ENCODE data around the gene CARMIL3. TPM values are rescaled to one million over a fixed set of nuclear protein-coding genes. Genes with fewer than 3 reads are reported as not detected.

Gene CARMIL3
- total RNA-seq, 2 donors from 2014 or later, result 0.31 TPM; not detected in 1

- DNase-seq, result peak; percentile 39 to 50 (median 41)
- H3K27ac Mint-ChIP-seq, result peak overlapping the region; percentile 90
- peak overlapping the region; percentile 91 for H3K4me3 Mint-ChIP-seq
Measured at GRCh38 chr14:24080888-24081738, 29.3 kb downstream of the CARMIL3 start.

DNA sequence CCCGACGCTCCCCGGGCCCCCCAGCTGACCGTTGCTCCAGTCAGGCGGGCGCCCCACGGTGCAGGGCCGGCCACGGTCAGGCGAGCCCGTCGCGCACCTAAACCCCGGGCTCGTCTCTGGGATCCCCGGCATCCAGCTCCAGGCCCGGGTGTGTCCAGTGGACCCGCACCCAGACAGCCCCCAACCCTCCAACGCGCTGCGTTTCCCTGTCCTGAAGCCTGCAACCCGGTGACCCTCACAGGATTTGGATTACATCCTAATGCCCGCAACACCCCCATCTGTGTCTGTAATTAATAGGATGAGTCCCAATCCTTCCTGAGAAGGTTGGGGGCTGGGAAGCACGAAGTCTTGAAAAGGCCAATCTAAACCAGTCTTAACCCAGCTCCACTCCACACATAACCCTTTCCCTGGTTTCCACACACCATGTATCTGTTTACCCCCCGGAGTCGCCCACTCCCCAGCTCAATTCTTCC is 30.0 kb downstream of the CARMIL3 start:
- H3K27ac Mint-ChIP-seq, result peak overlapping the region; percentile 90
- no peak for ATAC-seq
- no peak for DNase-seq

More at GRCh38 chr14:24080888-24081738, 29.3 kb downstream of the CARMIL3 start:
- H3K9me3 ChIP-seq (ENCODE audit: control insufficient read depth, low read length, poor library complexity, severe bottlenecking), result no peaks in the 10 kb centered on the region
- no peaks in the 10 kb centered on the region for H3K27me3 Mint-ChIP-seq
- H3K36me3 Mint-ChIP-seq (ENCODE audit: low read depth), result no peaks in the 10 kb centered on the region
- peaks cover 22% of the 10 kb centered on the region for H3K4me1 Mint-ChIP-seq
- ATAC-seq, result peak; percentile 91

GRCh38 chr14:24082411-24083080 is 30.7 kb downstream of the CARMIL3 start:
- H3K27ac Mint-ChIP-seq, result peak overlapping the region; percentile 90
- H3K4me3 Mint-ChIP-seq, result peak overlapping the region; percentile 91
- H3K4me1 Mint-ChIP-seq, result peaks cover 27% of the 10 kb centered on the region
- H3K36me3 Mint-ChIP-seq (ENCODE audit: low read depth), result no peaks in the 10 kb centered on the region
- H3K27me3 Mint-ChIP-seq, result no peaks in the 10 kb centered on the region
- no peaks in the 10 kb centered on the region for H3K9me3 ChIP-seq (ENCODE audit: control insufficient read depth, low read length, poor library complexity, severe bottlenecking)
- ATAC-seq (no peak), DNase-seq (no peak)

More for the DNA sequence above, 30.0 kb downstream of the CARMIL3 start:
- peak overlapping the region; percentile 91 for H3K4me3 Mint-ChIP-seq
- peaks cover 22% of the 10 kb centered on the region for H3K4me1 Mint-ChIP-seq
- no peaks in the 10 kb centered on the region for H3K27me3 Mint-ChIP-seq
- H3K36me3 Mint-ChIP-seq (ENCODE audit: low read depth), result no peaks in the 10 kb centered on the region
- H3K9me3 ChIP-seq (ENCODE audit: control insufficient read depth, low read length, poor library complexity, severe bottlenecking), result no peaks in the 10 kb centered on the region

DNA sequence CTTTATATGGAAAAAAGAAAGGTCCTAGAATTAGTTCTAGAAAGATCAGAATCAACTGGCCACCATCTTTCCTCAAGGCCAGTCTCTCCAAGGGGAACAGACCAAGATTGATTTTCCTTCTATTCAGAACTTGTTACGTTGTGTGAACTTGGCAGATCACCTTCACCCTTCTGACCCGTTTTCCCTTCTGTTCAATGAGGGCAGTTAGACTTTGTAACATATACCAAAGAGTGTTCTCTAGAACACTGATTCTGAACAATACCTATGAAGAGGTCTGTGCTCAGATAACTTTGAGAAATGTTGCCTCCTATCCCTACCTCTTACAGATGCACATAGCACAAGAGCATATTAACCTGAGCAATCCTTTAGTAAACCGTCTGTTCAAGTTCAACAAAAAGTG is 31.7 kb downstream of the CARMIL3 start:
- Mint-ChIP-seq H3K27ac (no peak overlapping the region), H3K4me3 (no peak overlapping the region), H3K27me3 (no peaks in the 10 kb centered on the region)

DNA sequence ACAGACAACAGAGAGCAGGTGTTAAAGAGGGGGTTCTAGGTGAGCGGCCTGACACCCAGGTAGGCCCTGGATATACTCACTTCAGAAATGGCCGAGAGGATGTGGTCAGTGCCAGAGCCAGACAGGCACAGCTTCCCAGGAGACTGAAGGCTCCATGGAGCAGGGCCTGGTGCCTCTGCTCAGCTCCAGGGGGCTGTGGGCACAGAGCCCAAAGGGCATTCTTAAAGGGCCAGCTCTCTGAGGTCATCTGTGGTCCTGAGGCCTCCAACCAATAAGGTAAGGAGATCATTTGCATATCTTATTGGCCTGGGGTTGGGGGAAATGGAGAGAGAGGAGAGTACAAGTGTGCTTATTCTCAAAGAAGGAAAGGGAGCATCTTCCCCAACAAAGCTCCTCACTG is 32.6 kb downstream of the CARMIL3 start:
- Mint-ChIP-seq H3K4me3 (no peak overlapping the region), H3K36me3 (ENCODE audit: low read depth) (no peaks in the 10 kb centered on the region), H3K4me1 (peaks cover 23% of the 10 kb centered on the region), H3K27ac (no peak overlapping the region), H3K27me3 (no peaks in the 10 kb centered on the region)
- DNase-seq (no peak), ATAC-seq (no peak)
- no peaks in the 10 kb centered on the region for H3K9me3 ChIP-seq (ENCODE audit: control insufficient read depth, low read length, poor library complexity, severe bottlenecking)

More for the DNA sequence above, 31.7 kb downstream of the CARMIL3 start:
- no peak for ATAC-seq
- DNase-seq, result no peak
- Mint-ChIP-seq H3K4me1 (peaks cover 27% of the 10 kb centered on the region), H3K36me3 (ENCODE audit: low read depth) (no peaks in the 10 kb centered on the region)
- H3K9me3 ChIP-seq (ENCODE audit: control insufficient read depth, low read length, poor library complexity, severe bottlenecking), result no peaks in the 10 kb centered on the region

DNA sequence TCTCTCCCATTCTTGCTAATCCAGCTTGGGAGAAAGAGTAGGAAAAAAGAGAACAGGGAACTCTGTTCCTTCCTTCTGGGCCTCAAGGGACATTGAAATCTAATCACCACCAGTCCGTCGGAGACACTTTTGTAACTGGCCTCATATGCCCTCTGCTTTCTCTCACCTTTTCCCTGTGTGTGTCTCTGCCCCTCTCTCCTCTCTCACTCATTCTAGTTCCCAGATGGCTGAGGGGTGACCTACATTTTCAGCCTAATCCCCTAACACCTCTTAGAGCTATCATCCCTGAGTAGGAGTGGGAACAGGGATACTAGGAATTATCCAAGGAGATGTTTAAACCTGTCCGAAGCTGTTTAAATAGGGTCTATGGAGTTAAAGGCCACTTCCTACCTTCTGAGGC is 33.4 kb downstream of the CARMIL3 start:
- Mint-ChIP-seq H3K27ac (no peak overlapping the region), H3K27me3 (no peaks in the 10 kb centered on the region), H3K36me3 (ENCODE audit: low read depth) (no peaks in the 10 kb centered on the region), H3K4me3 (no peak overlapping the region), H3K4me1 (peaks cover 27% of the 10 kb centered on the region)
- H3K9me3 ChIP-seq (ENCODE audit: control insufficient read depth, low read length, poor library complexity, severe bottlenecking), result no peaks in the 10 kb centered on the region
- ATAC-seq (no peak), DNase-seq (no peak)

- Mint-ChIP-seq H3K4me1 (peaks cover 22% of the 10 kb centered on the region), H3K36me3 (ENCODE audit: low read depth) (no peaks in the 10 kb centered on the region), H3K27ac (peak overlapping the region; percentile 80), H3K4me3 (no peak overlapping the region), H3K27me3 (no peaks in the 10 kb centered on the region)
- DNase-seq, result no peak
- ATAC-seq, result no peak
- no peaks in the 10 kb centered on the region for H3K9me3 ChIP-seq (ENCODE audit: control insufficient read depth, low read length, poor library complexity, severe bottlenecking)
Measured at GRCh38 chr14:24086193-24086955, 34.6 kb downstream of the CARMIL3 start.

- H3K9me3 ChIP-seq (ENCODE audit: control insufficient read depth, low read length, poor library complexity, severe bottlenecking), result no peaks in the 10 kb centered on the region
- peaks cover 19% of the 10 kb centered on the region for H3K4me1 Mint-ChIP-seq
- peak overlapping the region; percentile 80 for H3K27ac Mint-ChIP-seq
- no peak for ATAC-seq
- no peaks in the 10 kb centered on the region for H3K27me3 Mint-ChIP-seq
- DNase-seq, result no peak
- no peak overlapping the region for H3K4me3 Mint-ChIP-seq
- no peaks in the 10 kb centered on the region for H3K36me3 Mint-ChIP-seq (ENCODE audit: low read depth)
Measured at GRCh38 chr14:24087004-24087403, 35.2 kb downstream of the CARMIL3 start.

DNA sequence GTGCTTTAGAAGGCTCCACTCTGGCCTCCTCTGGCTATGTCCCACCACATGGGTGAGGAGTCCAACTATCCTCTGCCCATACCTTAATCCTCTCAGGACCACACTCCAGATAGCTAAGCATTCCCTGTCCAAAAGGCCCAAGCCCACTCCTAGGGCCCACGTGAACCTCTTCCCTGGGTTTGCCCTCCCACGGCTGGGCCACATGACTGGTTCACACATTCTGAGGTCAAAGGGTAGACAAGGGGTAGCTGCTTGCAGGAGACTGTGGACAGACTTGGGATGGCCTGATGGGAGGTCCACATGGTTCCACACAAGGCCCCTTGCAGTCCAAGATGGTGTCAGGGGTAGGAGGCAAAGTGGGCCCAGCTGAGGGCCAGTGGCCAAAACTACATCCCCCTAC is 36.3 kb downstream of the CARMIL3 start:
- Mint-ChIP-seq H3K27ac (no peak overlapping the region), H3K4me3 (no peak overlapping the region), H3K4me1 (peaks cover 17% of the 10 kb centered on the region), H3K27me3 (no peaks in the 10 kb centered on the region), H3K36me3 (ENCODE audit: low read depth) (no peaks in the 10 kb centered on the region)
- ATAC-seq (no peak), DNase-seq (no peak)
- no peaks in the 10 kb centered on the region for H3K9me3 ChIP-seq (ENCODE audit: control insufficient read depth, low read length, poor library complexity, severe bottlenecking)

GRCh38 chr14:24089890-24090289 is 38.1 kb downstream of the CARMIL3 start:
- Mint-ChIP-seq H3K4me1 (peaks cover 25% of the 10 kb centered on the region), H3K36me3 (ENCODE audit: low read depth) (no peaks in the 10 kb centered on the region), H3K27me3 (no peaks in the 10 kb centered on the region), H3K27ac (no peak overlapping the region), H3K4me3 (no peak overlapping the region)
- ATAC-seq (no peak), DNase-seq (no peak)
- H3K9me3 ChIP-seq (ENCODE audit: control insufficient read depth, low read length, poor library complexity, severe bottlenecking), result no peaks in the 10 kb centered on the region

DNA sequence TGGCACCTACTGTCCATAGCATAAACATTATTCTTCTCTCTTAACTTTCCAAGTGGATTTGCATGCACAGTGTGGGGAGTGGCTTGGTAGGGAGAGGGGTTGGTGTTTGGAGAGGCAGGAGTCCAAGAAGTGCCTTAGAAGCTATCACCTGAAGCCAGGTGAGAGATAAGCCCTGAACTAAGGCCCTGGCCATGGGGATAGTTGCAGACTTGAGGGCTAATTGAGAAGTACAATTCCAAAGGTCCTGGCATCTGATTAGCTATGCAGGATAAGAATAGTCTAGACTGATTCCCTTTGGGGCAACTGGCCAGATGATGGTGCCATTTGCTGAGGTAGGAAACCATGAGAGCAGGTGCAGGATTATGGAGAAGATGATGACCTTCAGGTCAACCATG is 40.3 kb downstream of the CARMIL3 start:
- Mint-ChIP-seq H3K27me3 (no peaks in the 10 kb centered on the region), H3K36me3 (ENCODE audit: low read depth) (no peaks in the 10 kb centered on the region), H3K4me3 (no peak overlapping the region), H3K4me1 (peaks cover 37% of the 10 kb centered on the region), H3K27ac (no peak overlapping the region)
- no peaks in the 10 kb centered on the region for H3K9me3 ChIP-seq (ENCODE audit: control insufficient read depth, low read length, poor library complexity, severe bottlenecking)
- DNase-seq, result no peak
- ATAC-seq, result no peak

DNA sequence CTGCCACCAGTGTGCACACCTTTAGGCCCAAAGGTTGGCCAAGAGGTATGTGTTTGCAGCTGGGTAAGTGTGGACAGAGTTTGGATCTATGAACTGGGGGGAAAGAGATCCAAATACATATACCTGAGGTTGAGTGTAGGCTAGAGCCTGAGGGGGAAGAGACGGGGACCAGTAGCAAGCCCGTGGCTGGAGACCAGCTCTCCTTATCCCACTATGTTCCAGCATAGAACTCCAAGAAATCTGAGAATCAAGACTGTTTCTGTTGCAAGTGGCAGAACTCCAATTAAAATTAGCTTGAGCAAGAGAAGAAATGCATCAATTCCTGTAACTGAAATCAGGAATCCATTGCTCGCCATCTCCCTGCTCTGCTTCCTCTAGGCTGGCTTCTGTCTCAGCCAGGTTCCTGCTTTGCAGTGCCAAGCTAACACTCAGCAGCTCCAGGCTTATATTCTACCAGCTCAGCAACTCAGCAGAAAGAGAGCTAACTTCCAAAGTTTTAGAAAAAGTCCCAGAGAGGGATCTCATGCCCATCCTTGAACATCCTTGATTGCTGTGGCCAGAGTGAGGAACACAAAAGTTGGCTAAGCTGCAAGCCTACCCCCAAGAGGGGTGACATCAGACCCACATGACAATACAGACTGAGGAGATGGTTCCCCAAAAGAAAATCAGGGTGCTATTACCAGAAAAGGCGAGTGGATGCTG is 40.8 kb downstream of the CARMIL3 start:
- H3K4me3 Mint-ChIP-seq, result no peak overlapping the region
- H3K27ac Mint-ChIP-seq, result peak overlapping the region; percentile 88
- DNase-seq, result no peak
- H3K27me3 Mint-ChIP-seq, result no peaks in the 10 kb centered on the region
- H3K36me3 Mint-ChIP-seq (ENCODE audit: low read depth), result no peaks in the 10 kb centered on the region
- no peak for ATAC-seq
- H3K4me1 Mint-ChIP-seq, result peaks cover 34% of the 10 kb centered on the region
- H3K9me3 ChIP-seq (ENCODE audit: control insufficient read depth, low read length, poor library complexity, severe bottlenecking), result no peaks in the 10 kb centered on the region
